ENCODE data around the gene ZNF282.
"Not testable (repeated sequence)": the region's sequence is repeated elsewhere in the genome, so short reads cannot be mapped to it uniquely, and the experiment has no call there.

ZNF282 gene

DNA sequence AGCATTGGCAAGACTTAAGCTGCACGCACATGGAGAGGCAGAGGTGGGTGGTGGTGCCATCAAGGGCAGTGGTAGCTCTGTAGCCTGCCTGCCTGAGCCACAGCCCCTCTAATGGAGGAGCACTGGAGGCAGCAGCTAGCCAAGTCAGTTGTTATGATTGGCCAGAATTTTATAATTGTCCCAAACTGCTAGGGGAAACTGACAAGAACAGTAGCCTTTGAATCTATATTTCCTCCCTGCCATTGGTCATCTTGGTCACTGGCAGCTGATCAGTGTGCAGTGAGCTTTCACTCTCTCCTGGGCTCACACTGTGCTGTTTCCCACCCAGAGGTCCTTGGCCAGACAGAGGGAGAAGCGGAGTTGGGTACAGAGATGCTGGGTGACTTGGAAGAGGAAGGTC is 57.0 kb downstream of the ZNF282 start:
- FAIRE-seq: no peak
- no peak for DNase-seq (ENCODE audit: insufficient read length, low spot score)

DNA sequence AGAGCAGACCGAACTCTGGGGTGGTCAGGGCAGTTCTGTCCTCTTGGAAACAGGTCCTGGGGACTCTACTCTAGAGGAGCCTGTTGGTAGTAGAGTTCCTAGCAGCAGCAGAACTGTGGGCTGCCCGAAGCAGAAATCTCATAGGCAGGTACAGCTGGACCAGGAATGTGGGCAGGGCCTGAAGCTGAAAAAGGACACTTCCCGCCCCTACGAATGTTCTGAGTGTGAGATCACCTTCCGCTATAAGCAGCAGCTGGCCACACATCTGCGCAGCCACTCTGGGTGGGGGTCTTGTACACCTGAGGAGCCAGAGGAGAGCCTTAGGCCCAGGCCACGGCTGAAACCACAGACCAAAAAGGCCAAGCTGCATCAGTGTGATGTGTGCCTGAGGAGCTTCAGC is 58.3 kb downstream of the ZNF282 start:
- DNase-seq (ENCODE audit: insufficient read length, low spot score): no peak
- FAIRE-seq: no peak

DNA sequence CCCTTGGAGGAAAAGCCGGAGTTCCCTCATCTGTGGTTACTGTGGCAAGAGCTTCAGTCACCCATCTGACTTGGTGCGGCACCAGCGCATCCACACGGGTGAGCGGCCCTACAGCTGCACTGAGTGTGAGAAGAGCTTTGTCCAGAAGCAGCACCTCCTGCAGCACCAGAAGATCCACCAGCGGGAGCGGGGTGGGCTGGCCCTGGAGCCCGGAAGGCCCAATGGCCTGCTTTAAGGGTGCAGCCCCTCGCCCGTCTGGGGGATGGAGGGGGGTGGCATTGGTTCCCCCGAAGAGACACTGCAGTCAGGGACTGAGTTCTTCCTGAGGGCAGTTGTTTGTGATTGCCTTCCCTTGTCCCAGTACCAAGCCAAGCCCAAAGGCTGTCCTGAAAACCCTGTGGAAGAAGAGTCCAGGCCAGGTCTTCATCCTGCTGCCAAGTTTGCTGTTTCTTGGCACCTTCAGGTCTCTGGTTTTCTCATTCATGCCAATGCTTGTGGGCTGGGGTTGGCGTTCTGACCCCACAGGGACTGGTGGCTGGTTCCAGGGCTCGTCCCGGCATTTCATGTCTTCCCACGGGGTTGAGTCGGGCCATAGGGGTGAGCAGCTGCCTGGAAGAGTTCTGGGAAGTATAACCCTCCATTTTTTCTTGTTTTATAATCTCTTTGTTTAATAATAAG is 59.0 kb downstream of the ZNF282 start:
- DNase-seq (ENCODE audit: insufficient read length, low spot score) (no peak), FAIRE-seq (no peak)

DNA sequence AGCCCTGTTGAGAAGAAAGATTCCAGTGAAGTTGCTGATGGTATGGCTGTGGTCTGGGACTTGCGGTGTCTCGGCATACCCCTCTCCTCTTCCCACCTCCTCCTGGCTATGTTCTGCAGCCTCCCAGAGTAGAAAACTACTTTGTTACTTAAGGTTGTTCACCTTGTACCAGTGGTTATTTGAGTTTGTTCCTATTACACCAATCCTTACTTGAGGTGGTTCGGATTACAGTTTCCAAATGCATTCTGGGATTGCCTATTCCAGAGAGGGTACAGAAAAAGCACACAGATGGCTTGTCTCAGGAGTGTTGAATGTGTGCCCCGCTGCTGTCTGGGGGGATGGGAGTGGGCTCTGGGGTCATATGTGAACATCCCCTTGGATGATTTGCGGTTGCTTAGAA is 59.8 kb downstream of the ZNF282 start:
- no peak for DNase-seq (ENCODE audit: insufficient read length, low spot score)
- no peak for FAIRE-seq

DNA sequence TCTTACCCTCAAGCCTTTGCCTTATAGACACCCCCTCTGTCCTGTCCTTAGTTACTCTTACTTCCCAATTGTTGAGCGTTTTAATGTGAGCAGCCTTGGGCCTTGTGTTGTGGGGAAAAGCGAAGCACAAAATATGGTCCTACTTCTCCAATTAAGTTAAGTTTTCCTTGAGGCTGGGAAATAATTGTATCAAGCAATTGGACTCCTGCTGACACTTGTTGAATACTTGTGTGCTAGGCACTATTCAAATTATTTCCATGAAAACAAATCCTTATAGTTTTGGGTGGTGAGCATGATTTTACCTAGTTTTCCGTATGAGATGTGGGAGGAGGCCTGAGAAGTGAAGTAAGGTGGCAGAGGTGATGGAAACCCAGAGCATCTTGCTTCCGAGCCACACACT is 61.2 kb downstream of the ZNF282 start:
- FAIRE-seq (no peak), DNase-seq (ENCODE audit: insufficient read length, low spot score) (no peak)

DNA sequence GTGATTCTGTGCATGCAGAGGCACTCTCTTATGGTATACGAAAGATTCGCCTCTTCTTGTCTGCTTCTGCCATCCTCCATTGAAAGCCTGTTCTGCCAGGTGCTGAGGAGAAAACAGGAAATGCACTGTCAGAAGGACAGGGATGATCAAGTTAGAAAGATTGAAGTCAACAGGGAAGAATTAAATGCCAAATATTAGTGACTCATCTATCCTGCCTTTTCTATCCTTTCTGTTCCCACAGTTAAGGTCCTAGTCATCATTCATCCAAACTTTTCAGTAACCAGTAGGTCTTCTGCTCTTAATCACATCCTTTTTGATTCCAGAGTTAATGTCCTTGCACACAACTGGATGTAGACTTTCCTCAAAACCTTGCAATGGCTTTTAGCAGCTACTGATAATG is 61.8 kb downstream of the ZNF282 start:
- FAIRE-seq (no peak), DNase-seq (ENCODE audit: insufficient read length, low spot score) (no peak)

DNA sequence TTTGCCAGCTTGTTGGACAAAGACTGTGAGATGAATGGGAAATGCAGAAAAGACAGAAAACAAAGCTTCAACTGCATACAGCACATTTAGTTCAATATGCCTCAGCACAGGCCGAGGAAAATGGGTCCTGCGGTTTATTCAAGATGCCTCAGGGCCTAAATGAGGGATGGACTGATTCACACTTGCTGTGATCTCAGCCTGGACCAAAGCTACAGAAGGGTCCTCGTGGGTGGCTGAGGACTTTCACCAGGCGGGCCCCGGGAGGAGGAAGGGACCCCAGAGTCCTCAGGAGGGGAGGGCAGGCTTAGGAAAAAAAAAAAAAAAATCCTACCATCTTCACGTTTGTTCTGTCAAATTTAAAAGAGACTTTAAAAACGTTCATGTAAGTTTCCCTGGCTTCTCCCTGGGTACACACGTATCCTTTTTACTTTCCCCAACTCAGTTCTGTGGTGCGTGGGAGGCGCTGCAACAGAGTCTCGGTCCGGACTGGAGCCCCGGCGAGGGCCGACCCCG is 66.0 kb downstream of the ZNF282 start:
- FAIRE-seq: no peak

DNA sequence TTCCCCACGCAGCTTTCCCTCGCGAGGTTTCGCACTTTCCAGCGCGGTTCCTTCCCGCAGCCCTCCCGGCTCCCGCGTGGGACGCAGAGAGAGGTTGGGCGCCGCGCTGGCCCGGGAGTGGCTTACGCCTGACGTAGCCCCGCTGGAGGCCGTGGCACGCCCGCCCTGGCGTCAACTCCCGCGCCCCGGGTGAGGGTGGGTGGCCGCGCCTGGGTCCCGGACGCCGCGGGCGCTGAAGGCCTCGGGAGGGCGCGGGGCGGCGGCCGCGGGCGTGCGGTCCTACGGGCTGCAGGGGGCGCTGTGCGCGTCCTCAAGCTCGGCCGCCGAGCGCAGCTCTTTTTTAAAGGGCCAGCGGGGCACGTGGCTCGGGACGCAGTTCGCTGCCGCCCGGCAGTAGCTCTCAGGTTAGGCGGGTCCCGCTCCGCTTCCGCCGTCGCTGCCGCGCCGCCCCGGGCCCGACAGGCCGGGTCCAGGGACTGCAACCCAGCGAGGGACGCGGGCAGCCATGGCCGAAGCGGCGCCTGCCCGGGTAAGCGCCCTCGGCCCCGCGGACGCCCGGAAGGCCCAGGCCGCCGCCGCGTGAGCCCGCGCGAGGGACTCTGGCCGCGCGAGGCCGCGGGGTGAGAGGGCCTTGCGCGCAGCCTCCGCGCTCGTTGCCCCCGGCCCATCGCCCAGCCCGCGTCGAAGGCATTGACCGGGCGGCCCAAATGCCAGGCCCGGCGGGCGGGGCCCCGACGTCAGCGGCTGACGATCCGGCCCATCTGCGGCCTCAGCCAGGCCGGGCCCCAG is 66.7 kb downstream of the ZNF282 start, which contains the start of gene ZNF783:
ZNF783 (plus strand) TSS at position 368 of the 789 bp plus-strand sequence; CDS start at position 506, 138 bp downstream.
- no peak for FAIRE-seq
- DNase-seq (ENCODE audit: insufficient read length, low spot score): peak; percentile 93

More for the DNA sequence above, 66.0 kb downstream of the ZNF282 start:
- no peak for DNase-seq (ENCODE audit: insufficient read length, low spot score)

DNA sequence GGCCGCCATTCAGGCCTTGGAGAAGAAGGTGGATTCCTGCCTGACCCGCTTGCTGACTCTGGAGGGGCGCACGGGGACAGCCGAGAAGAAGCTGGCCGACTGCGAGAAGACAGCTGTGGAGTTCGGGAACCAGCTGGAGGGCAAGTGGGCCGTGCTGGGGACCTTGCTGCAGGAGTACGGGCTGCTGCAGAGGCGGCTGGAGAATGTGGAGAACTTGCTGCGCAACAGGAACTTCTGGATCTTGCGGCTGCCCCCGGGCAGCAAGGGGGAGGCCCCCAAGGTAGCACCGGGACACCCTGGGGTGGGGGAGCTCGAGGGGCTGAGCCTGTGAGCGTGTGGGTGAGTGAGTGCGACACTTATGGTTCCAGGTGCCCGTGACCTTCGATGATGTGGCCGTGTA is 71.1 kb downstream of the ZNF282 start:
- no peak for DNase-seq (ENCODE audit: insufficient read length, low spot score)
- FAIRE-seq: no peak

DNA sequence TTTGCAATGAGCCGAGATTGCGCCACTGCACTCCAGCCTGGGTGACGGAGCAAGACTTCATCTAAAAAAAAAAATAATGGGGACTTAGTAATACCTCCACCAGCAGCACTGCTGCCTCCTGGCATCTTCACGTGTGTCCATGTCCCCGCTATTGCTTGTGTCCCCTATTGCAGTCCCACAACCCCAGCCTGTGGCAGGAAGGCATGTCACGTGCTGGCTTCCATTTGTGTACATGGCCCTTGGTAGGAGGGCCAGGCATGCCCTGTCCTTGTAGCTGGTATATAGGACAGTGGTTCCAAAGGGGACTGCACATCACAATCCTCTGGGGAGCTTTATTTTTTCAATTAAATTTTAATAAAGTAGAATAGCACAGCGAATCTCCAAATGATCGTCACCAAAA is 72.4 kb downstream of the ZNF282 start:
- FAIRE-seq: no peak

DNA sequence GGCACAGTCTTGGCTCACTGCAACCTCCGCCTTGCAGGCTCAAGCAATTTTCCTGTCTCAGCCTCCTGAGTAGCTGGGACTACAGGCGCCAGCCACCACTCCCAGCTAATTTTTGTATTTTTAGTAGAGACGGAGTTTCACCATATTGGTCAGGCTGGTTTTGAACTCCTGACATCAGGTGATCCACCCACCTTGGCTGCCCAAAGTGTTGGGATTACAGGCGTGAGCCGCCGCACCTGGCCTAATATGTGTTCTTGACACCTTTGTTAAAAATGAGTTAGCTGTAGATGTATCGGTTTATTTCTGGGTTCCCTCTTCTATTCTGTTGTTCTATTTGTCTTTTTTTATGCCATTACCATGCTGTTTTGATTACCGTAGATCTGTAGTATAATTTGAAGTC is 79.1 kb downstream of the ZNF282 start:
- FAIRE-seq; DNase-seq (ENCODE audit: insufficient read length, low spot score): not testable (repeated sequence)

More for the DNA sequence above, 72.4 kb downstream of the ZNF282 start:
- DNase-seq (ENCODE audit: insufficient read length, low spot score): no peak

All from GM19239 (cell line).